GM19240 (cell line): ENCODE data around the gene CCL2.
"Not testable (repeated sequence)": the region's sequence is repeated elsewhere in the genome, so short reads cannot be mapped to it uniquely, and the experiment has no call there.

ENCODE experiments used
- DNase-seq: peaks from one replicate; pipeline ENCODE4 v3.0.0; 2011; ENCODE audit warnings: low spot score; ENCODE audit not compliant: insufficient read length

Gene CCL2

DNA sequence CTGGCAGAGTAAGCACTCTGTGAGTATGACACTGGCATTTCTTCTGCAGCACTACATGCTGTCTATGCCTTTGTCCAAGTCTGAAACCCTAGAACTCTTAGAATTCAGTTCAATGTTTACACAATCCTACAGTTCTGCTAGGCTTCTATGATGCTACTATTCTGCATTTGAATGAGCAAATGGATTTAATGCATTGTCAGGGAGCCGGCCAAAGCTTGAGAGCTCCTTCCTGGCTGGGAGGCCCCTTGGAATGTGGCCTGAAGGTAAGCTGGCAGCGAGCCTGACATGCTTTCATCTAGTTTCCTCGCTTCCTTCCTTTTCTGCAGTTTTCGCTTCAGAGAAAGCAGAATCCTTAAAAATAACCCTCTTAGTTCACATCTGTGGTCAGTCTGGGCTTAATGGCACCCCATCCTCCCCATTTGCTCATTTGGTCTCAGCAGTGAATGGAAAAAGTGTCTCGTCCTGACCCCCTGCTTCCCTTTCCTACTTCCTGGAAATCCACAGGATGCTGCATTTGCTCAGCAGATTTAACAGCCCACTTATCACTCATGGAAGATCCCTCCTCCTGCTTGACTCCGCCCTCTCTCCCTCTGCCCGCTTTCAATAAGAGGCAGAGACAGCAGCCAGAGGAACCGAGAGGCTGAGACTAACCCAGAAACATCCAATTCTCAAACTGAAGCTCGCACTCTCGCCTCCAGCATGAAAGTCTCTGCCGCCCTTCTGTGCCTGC, at the start of gene CCL2:
CCL2 (plus strand) TSS at position 635 of the 730 bp plus-strand sequence; CDS start at position 700, 65 bp downstream.
- DNase-seq: no peak

DNA sequence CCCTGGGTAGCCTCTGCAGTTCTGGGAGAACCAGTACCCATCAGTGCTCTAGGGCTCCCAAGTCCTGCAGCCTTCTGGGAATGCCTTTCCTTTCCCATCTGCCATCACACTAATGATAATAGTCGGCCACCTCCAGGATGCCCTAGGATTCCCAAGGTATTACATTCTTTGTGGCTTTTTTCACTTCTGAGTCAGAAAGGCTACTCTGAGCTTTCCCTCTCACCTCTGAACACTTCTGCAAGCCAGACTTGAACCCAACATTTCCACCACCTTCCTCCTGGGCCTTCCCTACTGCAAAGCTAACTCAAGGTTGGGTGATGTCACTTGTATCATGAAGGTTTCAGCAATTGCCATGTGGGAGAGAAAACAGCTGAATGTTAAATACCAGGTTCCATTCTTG, 49.7 kb upstream of the CCL2 start:
- DNase-seq: no peak

DNA sequence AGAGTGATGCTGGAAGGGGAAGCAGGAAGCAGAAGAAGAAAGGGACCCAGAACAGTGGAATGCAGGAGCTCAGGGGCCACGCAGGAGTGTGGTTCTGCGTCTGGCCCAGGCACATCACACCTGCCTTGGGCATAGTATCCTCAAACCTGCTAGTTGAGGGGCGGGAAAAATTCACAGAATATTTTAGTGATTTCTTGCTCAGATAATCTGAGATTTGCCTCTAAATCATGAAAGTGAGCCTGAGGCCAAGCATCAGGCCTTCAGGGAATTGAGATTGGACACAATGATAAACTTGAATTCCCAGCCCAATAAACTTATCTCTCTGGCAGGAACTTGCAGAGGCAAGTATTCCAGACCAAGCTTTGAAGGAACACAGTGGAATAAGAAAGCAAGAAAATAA, 48.5 kb upstream of the CCL2 start:
- no peak for DNase-seq

DNA sequence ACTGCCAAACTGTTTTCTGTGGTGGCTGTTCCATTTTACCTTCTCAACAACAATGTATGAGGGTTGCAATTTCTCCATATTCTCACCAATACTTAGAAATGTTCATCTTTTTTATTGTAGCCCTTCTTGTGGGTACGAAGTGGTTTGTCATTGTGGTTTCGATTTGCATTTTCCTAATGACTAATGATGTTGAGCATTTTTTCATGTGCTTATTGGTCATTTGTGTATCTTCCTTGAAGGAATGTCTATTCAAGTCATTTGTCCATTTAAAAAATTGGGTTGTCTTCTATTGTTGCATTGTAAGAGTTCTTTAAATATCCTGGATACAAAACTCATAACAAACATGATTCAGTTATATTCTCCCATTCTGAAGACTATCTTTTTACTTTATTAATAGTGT, 47.5 kb upstream of the CCL2 start:
- DNase-seq: no peak

DNA sequence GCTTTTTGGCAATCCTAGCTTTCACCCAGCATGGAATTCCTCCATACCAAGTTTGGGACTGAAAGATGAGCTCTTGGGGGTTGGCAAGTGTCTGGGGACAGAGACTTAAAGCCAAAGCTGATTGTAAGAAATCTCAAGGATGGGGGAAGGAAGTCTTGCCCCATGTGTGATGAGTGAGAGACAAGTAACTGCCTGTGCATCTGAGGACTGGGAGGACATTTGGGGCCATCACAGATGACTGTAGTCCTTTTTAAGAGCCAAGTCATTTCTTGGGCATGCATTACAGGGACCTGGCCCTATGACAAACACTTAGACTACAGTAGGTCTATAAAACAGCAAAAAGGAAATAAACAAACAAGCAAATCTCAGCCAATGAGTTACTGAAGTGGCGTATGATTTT, 36.3 kb upstream of the CCL2 start:
- no peak for DNase-seq

DNA sequence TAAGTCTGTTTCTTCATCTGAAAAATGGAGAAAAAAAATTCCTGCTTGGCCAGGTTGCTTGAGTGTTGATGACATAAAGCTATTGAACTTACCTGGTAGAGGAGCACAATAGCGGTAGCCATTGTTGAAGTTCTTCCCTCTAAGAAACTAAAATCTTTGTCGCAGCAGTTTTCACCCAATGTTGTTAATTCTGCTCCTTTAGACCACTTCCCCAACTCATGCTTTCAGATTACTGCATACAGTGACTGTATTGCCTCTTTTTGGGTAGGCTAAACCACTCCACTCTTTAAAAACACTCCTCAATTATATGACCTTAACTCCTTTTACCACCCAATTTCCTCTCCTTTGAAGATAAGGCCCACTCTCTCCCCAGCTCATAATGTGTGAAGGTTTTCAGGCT, 35.7 kb upstream of the CCL2 start:
- no peak for DNase-seq

DNA sequence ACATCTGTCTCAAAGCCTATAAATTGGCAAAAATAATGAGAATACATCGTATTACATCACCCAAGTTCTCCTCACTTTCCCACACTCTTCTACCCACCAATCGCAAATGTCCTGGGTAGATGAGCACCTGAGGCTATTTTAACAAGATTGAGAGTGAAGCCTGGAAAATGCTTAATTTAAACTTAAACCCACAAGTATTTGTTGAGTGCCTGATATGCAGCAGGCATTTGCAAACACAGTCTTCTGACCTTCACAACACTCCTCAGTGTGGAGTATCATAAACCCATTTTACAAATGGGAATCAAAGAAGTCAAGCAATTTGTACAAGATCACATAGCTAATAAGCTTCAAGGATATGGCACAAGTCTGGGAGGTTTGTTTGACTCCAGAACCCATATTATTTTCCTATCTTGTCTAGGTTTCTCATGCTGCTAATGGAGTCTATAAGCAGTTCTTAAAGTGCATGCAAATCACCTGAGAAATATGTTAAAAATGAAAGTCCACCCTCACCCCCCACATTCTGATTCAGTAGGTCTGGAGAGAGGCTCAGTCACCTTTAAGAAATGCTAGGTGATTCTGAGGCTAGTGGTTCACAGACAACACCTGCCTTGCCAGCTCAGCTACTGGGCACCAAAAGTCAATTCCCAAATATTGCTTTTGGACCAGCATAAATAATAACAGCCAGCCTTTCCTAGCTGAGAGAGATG, 34.9 kb upstream of the CCL2 start:
- DNase-seq: no peak

DNA sequence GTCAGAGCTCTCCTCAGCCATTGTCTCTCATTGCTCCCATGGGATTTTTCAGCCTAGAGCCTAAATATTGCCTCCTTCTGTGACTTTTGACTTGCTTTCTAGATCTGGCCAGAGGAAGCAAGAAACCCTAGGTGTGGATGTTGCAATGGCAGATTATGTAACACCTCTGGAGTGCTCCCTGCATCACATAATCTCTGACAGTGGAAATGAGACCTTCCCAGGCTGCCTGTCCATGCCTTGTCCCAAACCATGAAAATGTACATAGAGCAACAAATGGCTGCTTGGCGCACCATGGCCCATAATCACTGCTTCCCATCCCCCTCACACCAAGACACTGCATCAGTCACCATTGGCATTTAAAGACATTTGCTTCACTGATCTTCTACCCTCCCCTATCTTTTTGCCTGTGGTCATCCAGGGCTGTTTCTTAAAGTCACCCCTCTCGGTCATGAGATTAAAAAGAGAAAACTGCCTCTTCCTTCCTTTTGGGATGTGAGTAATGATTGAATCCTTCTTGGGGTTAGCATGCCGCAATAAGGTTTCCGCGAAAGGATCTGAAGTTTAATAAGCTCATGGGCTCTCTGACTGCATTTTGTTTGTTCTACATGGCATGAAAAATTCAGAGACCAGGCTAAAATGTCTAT, 34.2 kb upstream of the CCL2 start:
- no peak for DNase-seq

DNA sequence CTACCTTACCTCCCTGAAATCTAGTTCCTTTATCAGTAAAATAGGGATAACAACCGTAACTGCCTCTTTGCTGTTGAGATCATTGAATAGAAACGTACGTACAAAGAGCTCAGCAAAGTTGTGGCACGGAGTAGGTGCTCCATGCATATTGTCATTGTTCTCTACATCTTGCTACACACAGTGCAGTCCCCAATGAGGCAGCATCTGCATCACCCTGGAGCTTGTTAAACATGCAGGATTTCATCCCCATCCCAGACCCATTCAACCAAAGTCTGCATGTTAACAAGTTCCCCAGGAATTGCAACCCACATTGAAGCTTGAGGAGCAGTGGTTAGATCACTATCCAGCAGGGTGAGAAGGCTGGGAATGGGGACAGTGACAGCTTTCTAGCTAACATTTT, 33.7 kb upstream of the CCL2 start:
- DNase-seq: no peak

DNA sequence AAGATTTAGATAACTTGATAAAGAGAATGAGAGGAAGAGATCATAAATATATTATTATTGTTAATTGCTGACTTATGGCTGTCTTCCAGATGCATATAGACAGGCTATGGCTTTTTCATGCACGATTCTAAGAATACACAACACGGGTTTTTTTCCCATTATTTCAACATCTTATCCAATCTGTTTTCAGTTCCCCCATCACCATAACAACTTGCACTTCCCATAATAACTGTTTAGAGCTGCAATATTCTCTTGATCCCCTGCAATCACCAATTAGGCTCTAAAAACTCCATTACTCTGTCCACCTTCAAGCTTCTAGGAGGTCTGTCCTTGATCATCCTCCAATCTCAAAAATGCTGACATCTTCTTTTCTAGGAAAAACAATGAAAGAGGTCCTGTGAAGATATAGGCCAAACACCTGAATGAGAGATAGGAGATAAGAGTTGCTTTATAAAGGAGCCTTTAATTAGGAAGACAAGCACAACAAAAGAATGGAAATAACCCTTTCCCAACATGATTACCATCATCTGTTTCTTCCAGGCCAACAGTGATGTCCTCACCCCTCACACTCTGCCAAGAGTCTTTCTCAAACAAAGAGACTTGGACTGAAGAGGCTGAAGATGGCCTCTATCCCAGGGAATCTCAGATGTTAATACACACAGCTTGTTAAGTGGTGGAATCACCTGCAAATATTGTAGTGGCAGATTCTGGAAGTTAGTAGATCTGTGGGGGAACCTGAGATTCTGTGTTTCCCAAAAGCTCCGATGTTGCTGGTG, 32.2 kb upstream of the CCL2 start:
- no peak for DNase-seq

DNA sequence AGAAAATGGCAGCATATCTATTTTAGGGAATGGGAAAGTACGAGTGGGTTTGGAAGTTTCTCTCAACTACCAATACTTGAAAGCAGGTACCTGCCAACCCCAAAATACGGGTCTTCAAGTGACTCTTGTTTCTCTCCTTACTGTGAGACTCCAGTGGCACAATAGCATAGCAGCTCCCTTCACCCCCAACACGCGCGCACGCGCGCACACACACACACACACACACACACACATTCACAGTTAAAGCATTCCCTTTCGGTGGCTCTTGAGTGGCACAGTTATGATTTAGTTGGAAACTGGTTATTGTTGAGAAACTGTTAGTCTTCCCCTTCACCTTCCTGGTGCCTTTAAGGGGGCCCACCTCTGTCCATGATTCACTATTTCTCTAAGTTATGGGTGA, 30.0 kb upstream of the CCL2 start:
- no peak for DNase-seq

DNA sequence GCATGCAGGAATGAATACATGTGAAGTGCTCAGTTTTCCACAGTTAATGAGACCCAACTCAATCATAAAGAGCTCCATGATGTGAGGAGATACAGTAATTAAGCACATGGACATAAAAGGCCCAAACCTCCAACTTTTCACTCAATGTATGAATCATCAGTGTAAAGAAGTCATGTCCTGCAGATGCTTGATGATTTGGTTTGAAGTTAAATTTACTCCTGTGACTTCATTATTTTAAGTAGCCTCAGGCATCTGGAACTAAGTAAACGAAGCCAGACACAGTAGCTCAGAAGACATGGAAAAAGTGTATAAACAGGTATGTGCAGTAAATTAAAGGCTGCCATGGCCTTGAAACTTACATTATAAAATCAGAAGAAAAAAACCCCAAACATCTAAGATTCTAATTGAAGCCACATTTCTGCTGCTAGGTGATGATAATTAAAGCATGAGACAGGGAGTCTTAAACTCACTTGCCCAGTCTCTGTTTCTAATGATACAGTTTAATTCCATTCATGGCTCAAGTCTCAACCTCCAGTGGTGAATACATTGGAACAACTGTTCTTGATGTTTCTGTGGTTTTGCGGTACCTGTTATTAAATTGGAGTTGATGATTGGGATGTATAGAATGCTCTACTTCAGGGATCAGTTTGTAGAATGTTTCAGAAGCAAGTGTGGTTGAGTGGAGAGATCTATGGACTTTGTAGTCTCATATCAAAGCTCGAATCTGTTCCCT, 28.9 kb upstream of the CCL2 start:
- DNase-seq: no peak

DNA sequence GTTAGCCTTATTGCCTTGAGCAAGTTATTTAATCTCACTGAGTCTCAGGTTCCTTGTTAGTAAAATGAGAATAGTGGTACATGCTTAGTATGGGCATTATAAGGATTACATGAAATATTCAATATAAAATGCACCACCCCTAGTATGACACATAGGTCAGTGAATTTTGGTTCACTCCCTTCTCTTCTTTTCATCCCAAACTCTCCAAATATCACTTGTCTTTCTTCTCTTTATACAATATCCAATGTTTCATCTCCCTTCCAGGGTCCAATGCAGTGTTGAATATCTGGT, 28.4 kb upstream of the CCL2 start:
- DNase-seq: no peak

DNA sequence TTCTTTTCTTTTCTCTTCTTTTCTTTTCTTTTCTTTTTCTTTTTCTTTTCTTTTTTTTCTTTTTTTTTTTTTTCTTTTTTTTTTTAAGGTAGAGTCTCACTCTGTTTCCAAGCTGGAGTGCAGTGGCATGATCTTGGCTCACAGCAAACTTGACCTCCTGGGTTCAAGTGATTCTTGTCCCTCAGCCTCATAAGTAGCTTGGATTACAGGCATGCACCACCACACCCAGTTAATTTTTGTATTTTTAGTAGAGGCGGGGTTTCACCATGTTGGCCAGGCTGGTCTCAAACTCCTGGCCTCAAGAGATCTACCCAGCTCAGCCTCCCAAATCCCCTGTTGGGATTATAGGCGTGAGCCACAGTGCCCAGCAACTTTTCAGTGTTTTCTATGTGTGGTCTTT, 27.8 kb upstream of the CCL2 start:
- not testable (repeated sequence) for DNase-seq

DNA sequence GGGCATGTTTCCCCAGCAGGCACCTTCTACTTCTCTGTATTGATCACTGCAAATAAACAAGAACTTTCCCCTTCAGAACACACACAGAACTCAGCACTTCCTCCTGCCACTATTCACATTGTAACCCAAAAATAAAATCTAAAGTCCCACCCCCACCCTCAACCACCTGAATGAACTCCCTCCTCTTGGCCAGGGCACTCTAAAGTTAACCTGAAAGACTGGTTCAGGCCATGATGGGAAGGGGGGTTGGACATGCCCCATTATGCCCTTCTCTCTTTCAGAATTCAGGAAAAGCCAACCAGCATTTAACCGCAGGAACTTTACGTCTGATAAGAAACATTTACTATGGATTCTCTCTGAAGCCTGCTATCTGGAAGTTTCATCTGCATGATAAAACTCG, 27.4 kb upstream of the CCL2 start:
- DNase-seq: no peak

DNA sequence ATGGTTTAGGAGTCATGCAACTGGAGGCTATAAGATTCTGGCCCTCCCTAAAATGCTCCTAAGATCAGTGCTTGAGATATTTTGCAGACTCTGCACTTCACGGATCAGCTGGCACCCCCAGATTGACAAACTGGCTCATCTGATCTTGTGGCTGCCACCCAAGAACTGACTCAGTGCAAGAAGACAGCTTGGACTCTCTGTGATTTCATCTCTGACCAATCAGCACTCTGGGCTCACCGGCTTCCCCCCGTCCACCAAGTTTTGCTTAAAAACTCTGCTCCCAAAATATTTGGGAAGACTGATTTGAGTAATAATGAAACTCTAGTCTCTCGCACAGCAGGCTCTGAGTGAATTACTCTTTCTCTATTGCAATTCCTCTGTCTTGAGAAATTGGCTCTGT, 26.3 kb upstream of the CCL2 start:
- no peak for DNase-seq

DNA sequence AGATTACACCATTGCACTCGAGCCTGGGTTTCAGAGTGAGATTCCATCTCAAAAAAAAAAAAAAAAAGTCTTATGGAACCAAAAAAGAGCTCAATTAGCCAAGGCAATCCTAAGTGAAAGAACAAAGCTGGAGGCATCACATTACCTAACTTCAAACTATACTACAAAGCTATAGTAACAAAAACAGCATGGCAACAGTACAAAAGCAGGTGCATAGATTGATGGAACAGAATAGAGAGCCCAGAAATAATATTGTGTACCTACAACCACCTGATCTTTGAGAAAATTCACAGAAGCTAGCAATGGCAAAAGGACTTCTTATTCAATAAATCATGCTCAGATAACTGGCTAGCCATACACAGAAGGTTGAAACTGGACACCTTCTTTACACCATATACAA, 24.7 kb upstream of the CCL2 start:
- DNase-seq: no peak

DNA sequence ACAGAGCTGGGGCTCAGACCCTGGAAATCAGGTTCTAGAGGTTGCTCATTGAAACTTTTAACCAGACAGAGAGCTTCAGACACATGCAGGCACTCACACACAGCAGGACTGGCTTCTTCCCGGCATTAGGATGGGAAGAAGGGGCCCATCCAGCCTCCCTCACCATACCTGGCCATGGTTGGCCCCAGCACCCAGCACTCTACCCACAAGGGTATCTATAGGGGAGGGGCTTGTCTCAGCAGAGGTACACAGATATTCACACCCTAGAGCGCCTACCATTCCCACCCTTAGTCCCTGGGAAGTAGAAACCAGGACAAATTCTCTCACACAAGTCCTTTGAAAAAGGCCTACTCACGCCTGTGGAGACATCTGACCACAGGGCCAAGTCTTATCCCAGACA, 20.5 kb upstream of the CCL2 start:
- DNase-seq: no peak

DNA sequence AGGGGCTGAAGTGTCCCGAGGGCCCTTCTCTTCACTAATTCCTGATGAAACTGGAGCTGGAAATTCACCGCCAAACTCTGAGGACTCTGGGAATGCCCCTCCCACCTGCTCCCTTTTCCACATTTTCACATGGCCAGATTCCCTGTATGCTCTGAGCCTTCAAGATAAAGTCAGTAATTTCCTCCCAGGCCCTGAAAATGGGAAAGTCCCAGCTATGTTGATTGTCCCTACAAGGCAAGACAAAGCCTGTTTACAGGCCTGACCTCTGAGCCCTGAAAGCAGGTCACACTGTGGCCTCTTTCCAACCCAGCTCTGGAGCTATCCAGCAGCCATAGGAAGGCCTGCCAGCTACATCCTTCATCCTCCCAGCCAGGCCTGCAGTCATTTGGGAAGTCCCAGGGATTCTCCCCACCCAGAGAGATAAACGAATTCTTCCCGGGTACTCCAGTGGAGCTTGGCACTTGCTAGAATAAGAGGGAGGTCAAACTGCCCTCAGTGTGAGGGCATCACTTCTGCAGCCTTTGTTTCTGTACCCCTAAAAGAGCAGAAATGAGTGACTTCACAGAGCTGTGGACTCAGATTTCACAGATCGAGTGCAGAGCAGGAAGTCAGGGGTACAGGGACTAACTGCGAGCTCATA, 19.6 kb upstream of the CCL2 start:
- no peak for DNase-seq

DNA sequence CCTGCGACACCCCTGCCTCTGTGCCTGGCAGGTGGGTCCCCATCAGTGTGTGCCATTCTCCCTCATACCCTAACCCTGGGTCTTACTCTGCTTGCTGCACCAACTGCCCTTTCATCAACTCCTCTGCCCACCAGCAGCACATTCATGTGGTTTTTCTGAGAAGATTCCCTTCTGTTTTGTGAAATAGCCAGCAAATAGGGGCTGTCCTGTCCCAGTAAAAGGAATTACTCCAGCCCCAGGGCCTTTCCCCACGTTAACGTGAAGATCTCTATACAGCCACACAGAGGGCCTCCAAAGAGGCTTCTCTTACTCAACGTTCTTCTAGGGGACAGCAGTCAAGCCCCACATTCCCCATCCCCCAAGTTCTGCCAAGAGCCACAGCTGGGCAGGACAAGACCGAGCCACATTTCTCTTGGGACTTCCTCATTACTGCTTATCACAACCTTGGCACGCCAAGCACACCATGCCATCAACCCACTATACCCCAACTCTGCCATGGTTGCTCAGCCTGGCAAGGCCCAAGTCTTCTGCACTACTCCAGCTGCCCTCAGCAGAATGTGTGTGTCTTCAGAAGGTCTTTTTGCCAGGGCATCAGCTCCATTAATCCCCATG, 18.7 kb upstream of the CCL2 start:
- DNase-seq: no peak

DNA sequence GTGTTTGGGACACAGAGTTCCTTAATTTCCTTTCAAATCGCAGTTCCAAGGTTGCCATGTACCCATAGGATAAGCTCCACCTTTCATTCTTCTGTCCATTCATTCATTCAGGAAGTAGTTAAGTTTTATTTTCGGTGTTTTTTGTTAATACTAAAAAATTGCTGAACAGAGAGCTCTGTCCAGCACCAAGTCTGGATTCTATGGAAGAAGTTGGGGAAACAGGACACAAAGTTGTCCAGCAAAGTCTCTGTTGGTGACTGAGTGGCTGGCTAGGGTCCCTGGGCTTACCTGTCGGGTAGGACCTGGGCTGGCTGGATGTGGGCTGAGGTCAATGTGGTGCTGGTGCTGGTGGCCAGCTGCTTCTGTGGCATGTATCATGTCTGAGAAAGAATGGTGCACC, 17.6 kb upstream of the CCL2 start:
- no peak for DNase-seq
